ENCODE results near the gene IFI27.
A peak's percentile ranks its signal among the peaks of the same experiment; 100 is the strongest.

Gene IFI27

GRCh38 chr14:94080621-94081385, 29.7 kb upstream of the IFI27 start, which contains the start of the genes DDX24 and IFI27L1 (continued):
- TF ChIP-seq ZNF175 (tag by site-specific recombination; IDR thresholded peaks at IDR 0.05) = no peak
- TF ChIP-seq PRDM2 (tag by site-specific recombination; IDR thresholded peaks at IDR 0.05; ENCODE audit: borderline replicate concordance) = no peak
- TF ChIP-seq, protein P1, sequence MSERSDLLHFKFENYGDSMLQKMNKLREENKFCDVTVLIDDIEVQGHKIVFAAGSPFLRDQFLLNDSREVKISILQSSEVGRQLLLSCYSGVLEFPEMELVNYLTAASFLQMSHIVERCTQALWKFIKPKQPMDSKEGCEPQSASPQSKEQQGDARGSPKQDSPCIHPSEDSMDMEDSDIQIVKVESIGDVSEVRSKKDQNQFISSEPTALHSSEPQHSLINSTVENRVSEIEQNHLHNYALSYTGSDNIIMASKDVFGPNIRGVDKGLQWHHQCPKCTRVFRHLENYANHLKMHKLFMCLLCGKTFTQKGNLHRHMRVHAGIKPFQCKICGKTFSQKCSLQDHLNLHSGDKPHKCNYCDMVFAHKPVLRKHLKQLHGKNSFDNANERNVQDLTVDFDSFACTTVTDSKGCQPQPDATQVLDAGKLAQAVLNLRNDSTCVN (tag by site-specific recombination; optimal IDR thresholded peaks at IDR 0.05) = peak; percentile 88
- no peak for TF ChIP-seq SETDB1 (IDR thresholded peaks at IDR 0.05; ENCODE audit: insufficient read length, low read length)
- TF ChIP-seq ZNF776 (tag by site-specific recombination; IDR thresholded peaks at IDR 0.05; ENCODE audit: borderline replicate concordance) = no peak
- no peak for TF ChIP-seq GLI2 (tag by site-specific recombination; IDR thresholded peaks at IDR 0.05; ENCODE audit: borderline replicate concordance, low read depth)
- no peak for TF ChIP-seq ZNF221 (tag by site-specific recombination; IDR thresholded peaks at IDR 0.05; ENCODE audit: borderline replicate concordance)
- 0 out of 2 replicates have a peak, but pooled peaks have one; percentile 42 for TF ChIP-seq ZNF394 (tag by site-specific recombination; IDR thresholded peaks at IDR 0.05; ENCODE audit: borderline replicate concordance)
- TF ChIP-seq SP7 (tag by site-specific recombination; IDR thresholded peaks at IDR 0.05) = 0 out of 2 replicates have a peak, but pooled peaks have one; percentile 34
- peak; percentile 99 for TF ChIP-seq ZBTB44 (tag by site-specific recombination; IDR thresholded peaks at IDR 0.05)
- no peak for TF ChIP-seq ZNF561 (tag by site-specific recombination; IDR thresholded peaks at IDR 0.05; ENCODE audit: borderline replicate concordance)
- no peak for TF ChIP-seq RBAK (tag by site-specific recombination; IDR thresholded peaks at IDR 0.05)
- TF ChIP-seq WT1 (tag by site-specific recombination; IDR thresholded peaks at IDR 0.05) = no peak
- no peak for TF ChIP-seq ZBTB48 (tag by site-specific recombination; IDR thresholded peaks at IDR 0.05)
- TF ChIP-seq ZNF645 (tag by site-specific recombination; IDR thresholded peaks at IDR 0.05) = no peak
- 0 out of 2 replicates have a peak, but pooled peaks have one; percentile 14 for TF ChIP-seq ZNF518A (tag by site-specific recombination; conservative IDR thresholded peaks at IDR 0.05; ENCODE audit: low read depth)
- no peak for TF ChIP-seq HOXA7 (CRISPR knock-in tag; IDR thresholded peaks at IDR 0.05; ENCODE audit: borderline replicate concordance)
- peak; percentile 42; the same call in 1 of the 2 replicates for TF ChIP-seq ZBTB11 (tag by site-specific recombination; conservative IDR thresholded peaks at IDR 0.05; ENCODE audit: low read depth)
- no peak; the same call in 1 of the 2 replicates for TF ChIP-seq ZNF843 (tag by site-specific recombination; IDR thresholded peaks at IDR 0.05)

All from HEK293 (cell line).